ENCODE data around the gene CRACDL.

Gene CRACDL

GRCh38 chr2:98750593-98751282 lies 185.3 kb downstream of the CRACDL start:
- in situ Hi-C loops (cut with MboI; ENCODE audit: low pct_unique_long_range_greater_than_20kb, low sequenced_read_pairs): no loop called here
- no peak for DNase-seq

GRCh38 chr2:98749066-98749450 lies 187.0 kb downstream of the CRACDL start:
- peak; percentile 84 for DNase-seq
- in situ Hi-C loops (cut with MboI; ENCODE audit: low pct_unique_long_range_greater_than_20kb, low sequenced_read_pairs): no loop called here

DNA sequence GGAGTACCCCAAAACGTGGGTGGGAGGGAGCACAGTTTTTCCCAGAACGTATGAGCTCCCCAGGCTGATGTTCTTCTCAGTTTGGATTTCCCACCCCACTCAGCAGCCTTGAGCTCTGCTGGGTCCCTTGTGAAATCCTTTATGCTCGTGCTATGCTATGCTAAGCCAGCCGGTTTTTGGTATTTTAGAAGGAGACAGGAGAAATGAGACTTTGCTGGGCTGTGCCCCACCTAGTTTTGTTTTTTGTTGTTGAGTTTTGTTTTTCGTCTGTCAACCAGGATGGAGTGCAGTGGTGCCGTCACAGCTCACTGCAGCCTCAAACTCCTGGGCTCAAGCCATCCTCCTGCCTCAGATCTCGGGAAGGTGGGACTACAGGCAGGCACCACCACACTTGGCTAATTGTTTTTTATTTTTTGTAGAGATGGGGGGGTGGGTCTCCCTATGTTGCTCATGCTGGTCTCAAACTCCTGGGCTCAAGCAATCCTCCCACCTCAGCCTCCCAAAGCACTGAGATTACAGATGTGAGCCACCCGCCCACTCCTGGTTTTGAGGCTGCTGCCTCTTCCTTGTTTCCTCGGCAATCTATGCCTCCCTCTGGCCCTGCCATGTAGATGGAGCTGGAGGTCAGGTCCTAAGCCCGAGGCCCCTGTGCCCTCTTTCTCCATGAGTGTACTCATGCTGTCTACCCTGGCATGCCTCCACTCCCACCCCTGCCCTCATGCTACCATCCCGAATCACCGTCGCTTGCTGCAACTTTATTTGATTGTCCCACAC lies 187.5 kb downstream of the CRACDL start:
- DNase-seq: no peak
- in situ Hi-C loops (cut with MboI; ENCODE audit: low pct_unique_long_range_greater_than_20kb, low sequenced_read_pairs): no loop called here

DNA sequence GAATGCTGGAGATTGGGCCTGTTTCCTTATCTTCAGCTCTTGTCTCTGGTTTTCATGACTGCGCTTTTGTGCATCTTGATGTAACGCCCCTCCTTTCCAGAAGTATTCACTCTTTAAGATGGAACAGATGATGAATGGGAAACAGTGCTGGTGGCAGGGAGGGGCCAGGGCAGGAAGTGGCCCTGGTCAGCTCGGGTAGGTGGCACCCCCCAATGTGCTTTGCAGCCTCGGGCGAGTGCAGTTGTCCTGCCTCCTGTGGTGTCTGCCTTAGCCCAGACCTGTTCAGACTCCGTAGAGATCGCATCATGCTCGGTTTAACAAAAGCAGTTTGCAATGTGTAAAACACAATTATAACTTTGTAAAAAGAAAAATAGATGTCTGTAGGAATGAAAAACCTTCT lies 188.1 kb downstream of the CRACDL start:
- in situ Hi-C loops (cut with MboI; ENCODE audit: low pct_unique_long_range_greater_than_20kb, low sequenced_read_pairs): no loop called here
- no peak for DNase-seq

- DNase-seq: no peak
- in situ Hi-C loops (cut with MboI; ENCODE audit: low pct_unique_long_range_greater_than_20kb, low sequenced_read_pairs): no loop called here
Measured at GRCh38 chr2:98746426-98746825, 189.6 kb downstream of the CRACDL start.

DNA sequence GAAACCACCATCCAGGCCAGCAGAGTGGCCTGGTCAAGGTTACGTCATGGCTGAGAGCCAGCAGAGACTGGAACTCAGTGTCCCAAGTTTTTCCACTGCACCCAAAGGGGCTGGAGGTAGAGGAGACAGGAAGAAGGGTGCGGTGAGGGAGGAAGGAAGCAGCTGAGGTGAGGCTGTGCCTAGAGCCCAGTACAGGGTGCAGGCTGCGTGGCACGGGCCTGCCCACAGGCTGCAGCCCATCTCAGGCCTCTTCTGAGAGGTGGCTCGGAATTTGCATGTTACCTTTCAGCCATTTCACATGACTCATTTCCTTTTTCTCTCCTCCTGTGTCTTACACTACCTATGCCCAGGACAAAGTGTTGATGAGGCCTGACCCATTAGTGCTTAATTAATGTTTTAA lies 191.4 kb downstream of the CRACDL start:
- no peak for DNase-seq
- in situ Hi-C loops (cut with MboI; ENCODE audit: low pct_unique_long_range_greater_than_20kb, low sequenced_read_pairs): no loop called here
